Fibroblast of villous mesenchyme (primary cell): ENCODE measurements around the gene KCND3. TPM values are rescaled to one million over a fixed set of nuclear protein-coding genes. Genes with fewer than 3 reads are reported as not detected.
A peak's percentile ranks its signal among the peaks of the same experiment; 100 is the strongest.
"Not testable (repeated sequence)": the region's sequence is repeated elsewhere in the genome, so short reads cannot be mapped to it uniquely, and the experiment has no call there.

Experiments
- DNase-seq: peaks from one replicate; pipeline ENCODE4 v3.0.0-alpha.2; 2010; ENCODE audit warnings: low read depth
- H3K4me3 ChIP-seq: 2 replicates; pipeline ENCODE4 v1.5.1; 2011; ENCODE audit warnings: low read depth, mild to moderate bottlenecking, low read length
- total RNA-seq: library from RNA; depleted of rRNA; stranded (reverse); fragments of >200 nt; gene quantifications from 2 replicates; pipeline ENCODE4 v1.2.3, GENCODE V29; 2012
- TF ChIP-seq, protein P1 (sequence below): IDR thresholded peaks from 2 replicates; pipeline ENCODE4 v1.5.1; 2012; ENCODE audit warnings: low read depth, mild to moderate bottlenecking, low read length; ENCODE audit not compliant: insufficient read depth

Gene KCND3
- total RNA-seq, 1 donor, result 1.7 TPM

DNA sequence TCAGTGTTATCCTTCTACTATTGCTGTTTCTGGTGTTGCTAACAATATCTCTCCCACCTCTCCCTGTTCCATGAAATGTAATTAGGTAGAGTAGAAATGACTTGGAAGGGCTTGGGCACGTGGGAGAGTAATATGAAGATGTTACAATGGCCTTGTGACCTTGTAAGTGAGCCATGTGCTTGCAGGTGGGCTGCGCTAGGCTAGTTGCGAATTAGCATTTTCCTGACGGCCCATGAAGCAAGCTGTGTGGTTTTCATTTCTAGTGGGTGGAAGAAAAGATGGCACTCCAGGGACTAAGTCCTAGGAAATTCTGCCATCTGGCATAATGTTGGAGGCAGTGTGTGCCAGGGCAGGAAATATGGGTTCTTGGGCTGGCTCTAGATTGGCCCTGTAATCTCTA, 241.5 kb downstream of the KCND3 start:
- TF ChIP-seq, protein P1, sequence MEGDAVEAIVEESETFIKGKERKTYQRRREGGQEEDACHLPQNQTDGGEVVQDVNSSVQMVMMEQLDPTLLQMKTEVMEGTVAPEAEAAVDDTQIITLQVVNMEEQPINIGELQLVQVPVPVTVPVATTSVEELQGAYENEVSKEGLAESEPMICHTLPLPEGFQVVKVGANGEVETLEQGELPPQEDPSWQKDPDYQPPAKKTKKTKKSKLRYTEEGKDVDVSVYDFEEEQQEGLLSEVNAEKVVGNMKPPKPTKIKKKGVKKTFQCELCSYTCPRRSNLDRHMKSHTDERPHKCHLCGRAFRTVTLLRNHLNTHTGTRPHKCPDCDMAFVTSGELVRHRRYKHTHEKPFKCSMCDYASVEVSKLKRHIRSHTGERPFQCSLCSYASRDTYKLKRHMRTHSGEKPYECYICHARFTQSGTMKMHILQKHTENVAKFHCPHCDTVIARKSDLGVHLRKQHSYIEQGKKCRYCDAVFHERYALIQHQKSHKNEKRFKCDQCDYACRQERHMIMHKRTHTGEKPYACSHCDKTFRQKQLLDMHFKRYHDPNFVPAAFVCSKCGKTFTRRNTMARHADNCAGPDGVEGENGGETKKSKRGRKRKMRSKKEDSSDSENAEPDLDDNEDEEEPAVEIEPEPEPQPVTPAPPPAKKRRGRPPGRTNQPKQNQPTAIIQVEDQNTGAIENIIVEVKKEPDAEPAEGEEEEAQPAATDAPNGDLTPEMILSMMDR, result no peak
- no peak for DNase-seq

DNA sequence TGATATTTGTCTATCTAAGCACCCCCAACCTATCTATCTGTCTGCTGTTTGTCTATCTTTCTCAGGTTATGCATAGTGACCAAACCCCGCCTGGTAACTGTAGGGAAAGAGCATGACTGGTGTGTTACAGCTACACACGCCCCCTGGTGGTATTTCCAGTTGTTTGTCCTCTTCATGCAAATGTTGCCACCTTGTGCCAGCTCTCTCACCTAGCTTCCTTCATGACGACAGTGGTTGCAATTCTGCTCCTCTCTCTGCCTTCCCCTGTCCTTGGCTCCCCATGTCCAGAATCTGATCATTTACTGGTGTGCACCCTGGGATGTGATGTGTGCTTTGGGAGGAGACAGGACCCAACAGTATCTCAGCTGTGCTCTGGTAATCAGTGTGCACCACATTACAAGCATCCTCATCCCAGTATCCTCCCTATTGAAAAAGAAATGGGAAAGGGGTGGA, 242.2 kb downstream of the KCND3 start:
- TF ChIP-seq, protein P1, result peak; percentile 79
- no peak overlapping the region for H3K4me3 ChIP-seq
- peak; percentile 84 for DNase-seq

More for the DNA sequence above, 241.5 kb downstream of the KCND3 start:
- no peak overlapping the region for H3K4me3 ChIP-seq

DNA sequence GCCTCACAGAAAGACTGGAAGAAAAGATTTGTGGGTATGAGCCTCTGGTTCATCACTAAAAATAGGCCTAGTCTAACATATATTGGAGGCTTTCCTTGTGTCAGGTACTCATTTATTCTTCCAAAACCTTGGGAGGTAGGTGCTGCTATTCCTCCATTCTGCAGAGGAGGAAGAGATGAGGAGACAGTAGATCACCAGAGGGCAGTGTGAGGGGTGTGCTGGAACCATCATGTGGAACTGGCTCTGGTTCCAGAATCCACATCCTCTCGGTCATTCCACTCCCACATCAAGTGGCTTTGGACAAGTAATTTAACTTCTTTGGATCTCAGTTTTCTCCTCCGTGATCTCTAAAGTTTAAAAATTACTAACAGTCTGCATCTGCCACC, 242.9 kb downstream of the KCND3 start:
- DNase-seq, result no peak
- TF ChIP-seq, protein P1, result no peak
- no peak overlapping the region for H3K4me3 ChIP-seq

DNA sequence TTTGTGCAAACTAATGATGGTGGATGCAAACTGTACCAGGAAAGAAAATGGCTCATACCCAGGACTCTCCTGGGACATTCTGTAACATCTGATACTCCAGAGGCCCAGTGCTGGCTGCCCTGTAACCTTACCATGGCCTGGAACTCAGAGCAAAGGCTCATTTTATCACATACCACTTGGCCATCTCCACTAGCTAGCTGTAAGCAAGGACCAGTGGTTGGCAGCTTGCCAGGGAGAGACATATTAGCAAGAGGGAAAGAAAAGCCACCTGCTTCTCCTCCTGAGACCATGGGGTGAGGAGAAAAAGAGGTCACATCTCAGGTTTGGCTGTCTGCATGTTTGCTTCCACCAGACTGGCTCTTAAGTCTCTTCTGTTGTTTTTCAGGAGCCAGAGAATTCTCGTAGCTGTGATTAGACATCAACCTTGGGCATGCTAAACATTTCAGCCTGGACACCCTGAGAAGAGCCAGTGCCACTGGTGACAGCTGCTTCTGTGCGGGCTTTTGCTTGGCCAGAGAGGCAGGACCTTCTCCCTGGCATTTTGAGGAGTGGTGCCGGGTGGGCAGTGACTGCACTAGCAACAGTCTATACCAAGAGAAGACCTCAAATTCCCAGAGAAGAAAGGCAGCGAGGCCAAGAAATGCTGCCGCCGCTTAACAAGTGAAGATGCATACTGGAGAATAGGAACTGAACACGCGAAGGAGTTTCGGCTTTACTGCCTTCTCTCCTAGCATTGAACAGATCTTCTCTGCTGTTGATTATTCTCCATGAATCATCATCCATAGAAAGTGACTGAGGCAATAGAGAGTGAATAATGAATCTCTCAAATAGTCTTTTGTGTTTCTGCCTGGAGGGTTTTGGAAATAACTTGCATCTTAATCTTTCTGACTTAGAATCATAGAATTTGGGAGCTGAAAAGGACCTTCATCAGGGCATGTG, 243.5 kb downstream of the KCND3 start:
- TF ChIP-seq, protein P1, result no peak
- DNase-seq, result no peak
- H3K4me3 ChIP-seq, result no peak overlapping the region

DNA sequence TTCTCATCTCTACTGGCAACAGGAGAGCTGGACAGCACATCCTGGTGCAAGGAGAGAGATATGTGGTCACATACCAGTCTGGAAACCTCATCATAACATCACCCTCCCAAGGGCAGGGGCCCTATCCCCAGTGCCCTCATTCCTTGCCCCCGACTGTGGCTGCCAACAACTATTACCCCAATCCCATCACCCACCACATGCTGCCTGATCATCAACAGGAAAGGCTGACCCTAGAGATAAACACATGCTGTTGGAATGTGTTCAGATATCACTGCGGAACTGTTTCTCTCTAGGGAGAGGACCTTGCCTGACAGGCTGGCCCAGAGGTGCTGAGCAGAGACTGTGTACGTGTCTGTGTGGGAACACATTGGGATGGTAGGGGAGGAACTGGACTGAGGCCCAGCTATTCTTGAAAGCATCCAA, 245.8 kb downstream of the KCND3 start:
- no peak overlapping the region for H3K4me3 ChIP-seq
- peak; percentile 83 for DNase-seq
- TF ChIP-seq, protein P1, result no peak

DNA sequence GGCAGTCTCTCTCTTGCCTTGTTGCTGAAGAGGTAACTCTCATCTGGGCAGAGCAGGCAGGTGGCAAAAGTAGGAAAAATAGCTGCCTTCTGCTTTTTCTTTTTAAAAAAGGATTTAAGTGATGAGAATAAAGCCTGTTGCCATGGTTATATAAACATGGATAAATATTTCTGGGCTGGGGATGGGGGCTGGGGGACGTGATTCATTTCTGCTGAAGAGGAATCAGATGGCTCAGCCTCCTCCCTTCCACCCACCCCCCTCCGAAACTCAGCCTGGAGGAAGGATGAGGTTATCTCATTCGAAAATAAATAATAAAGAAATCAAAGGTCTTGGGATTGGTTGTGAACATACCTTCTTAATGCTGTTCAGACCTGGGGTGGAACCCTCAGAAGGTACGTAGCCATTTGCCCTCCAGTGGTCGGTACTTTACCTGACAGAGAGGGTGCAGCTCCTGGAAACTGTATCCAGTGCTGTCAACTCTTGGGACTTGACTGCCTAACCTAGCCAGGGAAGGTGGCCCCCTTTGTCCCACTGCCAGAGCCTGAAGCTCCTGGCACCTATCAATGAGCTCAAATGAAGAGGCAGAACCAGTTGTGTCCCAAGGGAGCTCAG, 246.4 kb downstream of the KCND3 start:
- TF ChIP-seq, protein P1, result no peak
- peak; percentile 36 for DNase-seq
- H3K4me3 ChIP-seq, result no peak overlapping the region

DNA sequence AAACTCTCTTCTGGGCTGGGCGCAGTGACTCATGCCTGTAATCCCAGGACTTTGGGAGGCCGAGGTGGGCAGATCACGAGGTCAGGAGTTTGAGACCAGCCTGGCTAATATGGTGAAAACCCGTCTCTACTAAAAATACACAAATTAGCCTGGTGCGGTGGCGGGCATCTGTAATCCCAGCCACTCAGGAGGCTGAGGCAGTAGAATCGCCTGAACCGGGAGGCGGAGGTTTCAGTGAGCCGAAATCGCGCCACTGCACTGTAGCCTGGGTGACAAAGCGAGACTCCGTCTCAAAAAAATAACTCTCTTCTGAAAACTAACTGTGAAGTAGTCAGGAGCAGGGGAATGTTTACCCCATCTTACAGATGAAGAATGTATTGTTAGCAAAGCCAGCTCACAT, 247.2 kb downstream of the KCND3 start:
- DNase-seq, H3K4me3 ChIP-seq: not testable (repeated sequence)
